Calu3 (cell line): ENCODE measurements around the gene DSE. TPM values are rescaled to one million over a fixed set of nuclear protein-coding genes. Genes with fewer than 3 reads are reported as not detected.

ENCODE experiments used
- BruUV-seq: library from RNA; stranded (reverse); fragments of 400-500 nt; replicated peaks from 2 replicates; lab custom pipeline; 2021; lab: Mats Ljungman, UMichigan
- CTCF ChIA-PET: fragments of 300-600 bp; sonication (Branson Sonifier 250); formaldehyde crosslinking; loops from one replicate; lab custom pipeline; 2022; ENCODE audit warnings: antibody characterized with exemption; lab: Charles Lee
- DNase-seq: peaks from one replicate; pipeline ENCODE4 v3.0.0; 2022
- H3K27ac Mint-ChIP-seq: one replicate; pipeline ENCODE4 v1.8.0; 2022; ENCODE audit warnings: mixed read lengths; ENCODE audit not compliant: unreplicated experiment
- H3K27me3 Mint-ChIP-seq: one replicate; pipeline ENCODE4 v1.8.0; 2022; ENCODE audit warnings: mixed read lengths; ENCODE audit not compliant: unreplicated experiment
- H3K36me3 Mint-ChIP-seq: one replicate; pipeline ENCODE4 v1.8.0; 2022; ENCODE audit warnings: mild to moderate bottlenecking, moderate library complexity, mixed read lengths; ENCODE audit not compliant: insufficient read depth, unreplicated experiment
- H3K4me1 Mint-ChIP-seq: one replicate; pipeline ENCODE4 v1.8.0; 2022; ENCODE audit warnings: mild to moderate bottlenecking, low read depth, mixed read lengths; ENCODE audit not compliant: unreplicated experiment
- H3K4me3 Mint-ChIP-seq: one replicate; pipeline ENCODE4 v1.8.0; 2022; ENCODE audit warnings: mild to moderate bottlenecking, low read depth, moderate library complexity, mixed read lengths; ENCODE audit not compliant: unreplicated experiment
- H3K9me3 Mint-ChIP-seq: one replicate; pipeline ENCODE4 v1.8.0; 2022; ENCODE audit warnings: low read depth, mixed read lengths; ENCODE audit not compliant: unreplicated experiment
- intact Hi-C: fragments of 100-400 bp; cut with micrococcal nuclease; formaldehyde crosslinking; loops from one replicate; pipeline ENCODE4 v1.10.0; 2022; ENCODE audit not compliant: unreplicated experiment
- total RNA-seq: library from RNA; stranded (reverse); gene quantifications from 2 replicates; pipeline ENCODE4 v1.2.3, GENCODE V29; 2022
- TF ChIP-seq, protein P1 (sequence below): fragments of 200-600 bp; IDR thresholded peaks from one replicate; pipeline ENCODE4 v1.8.0; 2022; ENCODE audit warnings: antibody characterized with exemption; ENCODE audit not compliant: unreplicated experiment

The DSE gene
- total RNA-seq, 1 experiment from 2014 or later = 43.8 TPM

DNA sequence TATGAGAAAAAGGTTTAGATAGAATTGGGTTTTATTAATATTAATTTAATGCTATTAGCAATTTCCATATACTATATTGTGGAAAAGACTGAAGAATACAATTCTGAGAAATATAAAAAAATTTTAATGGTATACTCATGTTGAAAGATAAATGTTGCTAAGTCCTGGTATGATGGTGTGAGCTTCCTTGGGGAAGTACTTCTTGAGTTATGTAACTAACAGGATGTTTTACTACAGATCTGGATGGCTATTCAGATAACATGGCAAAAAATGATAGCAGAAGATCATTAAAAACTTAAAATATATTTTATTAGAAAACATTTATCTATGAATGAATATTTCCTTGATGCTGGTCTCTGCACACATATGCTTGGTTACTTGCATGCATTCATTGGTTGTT, 66.9 kb downstream of the DSE start:
- Mint-ChIP-seq H3K27me3 (no peaks in the 10 kb centered on the region), H3K36me3 (no peaks in the 10 kb centered on the region), H3K4me1 (no peaks in the 10 kb centered on the region), H3K9me3 (no peaks in the 10 kb centered on the region), H3K4me3 (no peak overlapping the region), H3K27ac (no peak overlapping the region)
- intact Hi-C loops = no loop called here
- TF ChIP-seq, protein P1, sequence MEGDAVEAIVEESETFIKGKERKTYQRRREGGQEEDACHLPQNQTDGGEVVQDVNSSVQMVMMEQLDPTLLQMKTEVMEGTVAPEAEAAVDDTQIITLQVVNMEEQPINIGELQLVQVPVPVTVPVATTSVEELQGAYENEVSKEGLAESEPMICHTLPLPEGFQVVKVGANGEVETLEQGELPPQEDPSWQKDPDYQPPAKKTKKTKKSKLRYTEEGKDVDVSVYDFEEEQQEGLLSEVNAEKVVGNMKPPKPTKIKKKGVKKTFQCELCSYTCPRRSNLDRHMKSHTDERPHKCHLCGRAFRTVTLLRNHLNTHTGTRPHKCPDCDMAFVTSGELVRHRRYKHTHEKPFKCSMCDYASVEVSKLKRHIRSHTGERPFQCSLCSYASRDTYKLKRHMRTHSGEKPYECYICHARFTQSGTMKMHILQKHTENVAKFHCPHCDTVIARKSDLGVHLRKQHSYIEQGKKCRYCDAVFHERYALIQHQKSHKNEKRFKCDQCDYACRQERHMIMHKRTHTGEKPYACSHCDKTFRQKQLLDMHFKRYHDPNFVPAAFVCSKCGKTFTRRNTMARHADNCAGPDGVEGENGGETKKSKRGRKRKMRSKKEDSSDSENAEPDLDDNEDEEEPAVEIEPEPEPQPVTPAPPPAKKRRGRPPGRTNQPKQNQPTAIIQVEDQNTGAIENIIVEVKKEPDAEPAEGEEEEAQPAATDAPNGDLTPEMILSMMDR = no peak
- BruUV-seq = no TSS peak
- no peak for DNase-seq
- CTCF ChIA-PET = no interaction called here

GRCh38 chr6:116438590-116439448, 68.1 kb downstream of the DSE start:
- BruUV-seq = no TSS peak
- Mint-ChIP-seq H3K27ac (no peak overlapping the region), H3K27me3 (no peaks in the 10 kb centered on the region), H3K36me3 (no peaks in the 10 kb centered on the region), H3K9me3 (no peaks in the 10 kb centered on the region), H3K4me3 (no peak overlapping the region), H3K4me1 (no peaks in the 10 kb centered on the region)
- TF ChIP-seq, protein P1 = no peak
- intact Hi-C loops = no loop called here
- DNase-seq = no peak
- CTCF ChIA-PET = interaction anchor here (0.6 kb wide), 1 partner anchor 14 kb away, joined by 6 read pairs; no protein-coding TSS in a partner anchor

- H3K4me1 Mint-ChIP-seq = peaks cover 7% of the 10 kb centered on the region
- H3K27ac Mint-ChIP-seq = no peak overlapping the region
- intact Hi-C loops = loop anchor here (5.0 kb wide), 1 partner anchor 93 kb away; no protein-coding TSS in a partner anchor
Measured at GRCh38 chr6:116439522-116440051, 68.8 kb downstream of the DSE start.

GRCh38 chr6:116443105-116443504, 72.4 kb downstream of the DSE start:
- H3K4me1 Mint-ChIP-seq = peaks cover 25% of the 10 kb centered on the region
- no peak overlapping the region for H3K4me3 Mint-ChIP-seq
- CTCF ChIA-PET = interaction anchor here (1.1 kb wide), 1 partner anchor 155 kb away, joined by 3 read pairs; no protein-coding TSS in a partner anchor
- intact Hi-C loops = loop anchor here (5.0 kb wide), 1 partner anchor 89 kb away; no protein-coding TSS in a partner anchor
- TF ChIP-seq, protein P1 = no peak
- no peak overlapping the region for H3K27ac Mint-ChIP-seq
- BruUV-seq = no TSS peak
- H3K27me3 Mint-ChIP-seq = no peaks in the 10 kb centered on the region
- peaks cover 5% of the 10 kb centered on the region for H3K36me3 Mint-ChIP-seq
- H3K9me3 Mint-ChIP-seq = no peaks in the 10 kb centered on the region
- no peak for DNase-seq

More at GRCh38 chr6:116439522-116440051, 68.8 kb downstream of the DSE start:
- Mint-ChIP-seq H3K9me3 (no peaks in the 10 kb centered on the region), H3K36me3 (no peaks in the 10 kb centered on the region), H3K4me3 (no peak overlapping the region), H3K27me3 (no peaks in the 10 kb centered on the region)
- no peak for DNase-seq
- no TSS peak for BruUV-seq
- CTCF ChIA-PET = interaction anchor here (0.6 kb wide), 1 partner anchor 13 kb away, joined by 6 read pairs; no protein-coding TSS in a partner anchor
- TF ChIP-seq, protein P1 = no peak
